Measurements from ENCODE around the gene SOS2. TPM values are rescaled to one million over a fixed set of nuclear protein-coding genes. Genes with fewer than 3 reads are reported as not detected.

Gene SOS2
- total and polyA plus RNA-seq, 2 of the 4 experiments (the other 2 are of a cell fraction): 6.3 to 10.9 TPM

GRCh38 chr14:50116181-50116956 lies 115.0 kb downstream of the SOS2 start, which contains the start of gene VCPKMT (continued):
- TF ChIP-seq SMC3 (IDR thresholded peaks at IDR 0.05; ENCODE audit: low read depth, low read length) (no peak), BHLHE40 (IDR thresholded peaks at IDR 0.05; ENCODE audit: low read depth, low read length) (no peak)

DNA sequence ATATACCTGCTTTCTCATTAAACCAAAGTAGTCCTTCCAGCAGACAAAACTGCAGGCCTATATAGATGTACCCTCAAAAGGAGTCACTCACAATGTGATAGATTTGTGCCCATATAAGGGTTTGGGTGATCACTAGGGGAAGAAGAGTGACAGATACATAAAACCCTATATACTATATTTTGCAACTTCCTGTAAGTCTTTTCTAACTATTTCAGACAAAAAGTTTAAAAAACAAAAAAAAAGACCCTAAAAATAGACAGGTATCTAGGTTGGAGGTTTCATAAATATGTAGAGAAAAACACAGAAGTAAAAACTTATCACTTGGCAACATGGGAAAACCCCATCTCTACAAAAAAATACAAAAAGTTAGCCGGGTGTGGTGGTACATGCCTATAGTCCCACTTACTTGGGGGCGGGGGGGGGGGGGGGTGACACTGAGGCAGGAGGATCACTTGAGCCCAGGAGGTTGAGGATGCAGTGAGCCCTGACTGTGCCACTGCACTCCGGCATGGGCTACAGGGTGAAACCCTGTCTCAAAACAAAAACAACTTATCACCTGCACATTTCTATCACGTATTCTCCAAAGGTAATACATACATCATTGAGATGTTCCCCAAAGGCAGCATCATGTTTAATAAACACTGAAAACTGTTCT lies 117.9 kb downstream of the SOS2 start:
- ChIA-PET CTCF (no interaction called here), POLR2A (ENCODE audit: unreplicated experiment) (no interaction called here)
- no peak overlapping the region for H3K9ac ChIP-seq (ENCODE audit: low read depth, low read length)
- no TSS peak for BruUV-seq (replicated peaks)
- dilution Hi-C loops (cut with HindIII; ENCODE audit: low sequenced_read_pairs, unreplicated experiment) (no loop called here), intact Hi-C loops (cut with micrococcal nuclease) (no loop called here), in situ Hi-C loops (cut with MboI; ENCODE audit: low sequenced_read_pairs) (no loop called here)
- no peaks in the 10 kb centered on the region for H3K9me3 ChIP-seq (ENCODE audit: control insufficient read depth, insufficient read depth, low read length)
- no peak overlapping the region for H3K23ac ChIP-seq (ENCODE audit: low read depth, low read length)
- DNase-seq (no peak), ATAC-seq (ENCODE audit: low read depth) (no peak)
- H2BK20ac ChIP-seq (ENCODE audit: low read depth, low read length): no peak overlapping the region
- no peak overlapping the region for H2AK5ac ChIP-seq (ENCODE audit: low read depth, low read length)
- 100% methylated on average over 1 of the region's 4 CpGs; no CpG with 5 or more reads in 1 of the 2 experiments for whole genome bisulfite sequencing, 2 experiments (ENCODE audit: extremely low coverage in 2 of 2, insufficient read length in 1 of 2)
- H3K18ac ChIP-seq (ENCODE audit: low read depth, low read length): no peak overlapping the region
- no peaks in the 10 kb centered on the region; the same call in 1 of the 2 replicates for H3K9me1 ChIP-seq (ENCODE audit: insufficient read depth, low read length)
- no peaks in the 10 kb centered on the region for H3K4me1 ChIP-seq (ENCODE audit: control insufficient read depth, insufficient read depth, low read length)
- H3K56ac ChIP-seq (ENCODE audit: extremely low read depth, insufficient read depth, low read length): no peak overlapping the region
- peaks cover 6% of the 10 kb centered on the region; the same call in 1 of the 2 replicates for H4K20me1 ChIP-seq (ENCODE audit: insufficient read depth, low read length)
- H2AFZ ChIP-seq (replicated peaks; ENCODE audit: low read length, poor library complexity): no peak overlapping the region
- H3K4me2 ChIP-seq (ENCODE audit: low read depth, low read length): no peak overlapping the region
- no peak overlapping the region for H2BK120ac ChIP-seq (ENCODE audit: low read depth, low read length)
- peaks cover 15 to 34% of the 10 kb centered on the region in 2 experiments; a peak in 3 of 4 replicates for H3K79me1 ChIP-seq (ENCODE audit: low read depth in 1 of 2, low read length in 2 of 2)
- H2BK5ac ChIP-seq (ENCODE audit: low read depth, low read length, poor library complexity, severe bottlenecking): no peak overlapping the region
- H3K4me3 ChIP-seq (ENCODE audit: insufficient read depth, low read depth, low read length): no peak overlapping the region
- H3K36me3 ChIP-seq (ENCODE audit: control insufficient read depth, insufficient read depth, low read length): peaks cover 25% of the 10 kb centered on the region
- H3K4ac ChIP-seq (ENCODE audit: low read depth, low read length): no peak overlapping the region
- no peak overlapping the region for H4K8ac ChIP-seq (ENCODE audit: low read depth in 2 of 2, low read length in 2 of 2)
- no peak overlapping the region for H4K91ac ChIP-seq (ENCODE audit: insufficient read depth, low read depth, low read length)
- no peaks in the 10 kb centered on the region for H3K27me3 ChIP-seq (ENCODE audit: control insufficient read depth, insufficient read depth, low read length)
- no peak overlapping the region for H4K5ac ChIP-seq (ENCODE audit: low read depth, low read length)
- H2BK15ac ChIP-seq (ENCODE audit: low read depth, low read length): no peak overlapping the region
- H3K27ac ChIP-seq (ENCODE audit: insufficient read depth, low read length): no peak overlapping the region
- H2AK9ac ChIP-seq (replicated peaks; ENCODE audit: low read depth, low read length, poor library complexity): no peak overlapping the region
- no peak overlapping the region for H3K14ac ChIP-seq (replicated peaks; ENCODE audit: low read depth, low read length)
- no peak for TF ChIP-seq NFE2L2 (IDR thresholded peaks at IDR 0.05; ENCODE audit: low read depth, low read length)
- TF ChIP-seq MAFK (IDR thresholded peaks at IDR 0.05; ENCODE audit: low read depth, low read length): no peak
- TF ChIP-seq RFX5 (IDR thresholded peaks at IDR 0.05; ENCODE audit: low read depth, low read length): no peak
- no peak for TF ChIP-seq SMC3 (IDR thresholded peaks at IDR 0.05; ENCODE audit: low read depth, low read length)
- TF ChIP-seq MXI1 (IDR thresholded peaks at IDR 0.05; ENCODE audit: borderline replicate concordance, low read depth, low read length): no peak
- no peak for TF ChIP-seq CEBPB (IDR thresholded peaks at IDR 0.05; ENCODE audit: low read depth, low read length)
- no peak for TF ChIP-seq BHLHE40 (IDR thresholded peaks at IDR 0.05; ENCODE audit: low read depth, low read length)
- no peak for TF ChIP-seq MAZ (IDR thresholded peaks at IDR 0.05; ENCODE audit: borderline replicate concordance, low read depth, low read length)
- no peak for TF ChIP-seq RAD21 (IDR thresholded peaks at IDR 0.05; ENCODE audit: low read length)
- TF ChIP-seq, protein P1, sequence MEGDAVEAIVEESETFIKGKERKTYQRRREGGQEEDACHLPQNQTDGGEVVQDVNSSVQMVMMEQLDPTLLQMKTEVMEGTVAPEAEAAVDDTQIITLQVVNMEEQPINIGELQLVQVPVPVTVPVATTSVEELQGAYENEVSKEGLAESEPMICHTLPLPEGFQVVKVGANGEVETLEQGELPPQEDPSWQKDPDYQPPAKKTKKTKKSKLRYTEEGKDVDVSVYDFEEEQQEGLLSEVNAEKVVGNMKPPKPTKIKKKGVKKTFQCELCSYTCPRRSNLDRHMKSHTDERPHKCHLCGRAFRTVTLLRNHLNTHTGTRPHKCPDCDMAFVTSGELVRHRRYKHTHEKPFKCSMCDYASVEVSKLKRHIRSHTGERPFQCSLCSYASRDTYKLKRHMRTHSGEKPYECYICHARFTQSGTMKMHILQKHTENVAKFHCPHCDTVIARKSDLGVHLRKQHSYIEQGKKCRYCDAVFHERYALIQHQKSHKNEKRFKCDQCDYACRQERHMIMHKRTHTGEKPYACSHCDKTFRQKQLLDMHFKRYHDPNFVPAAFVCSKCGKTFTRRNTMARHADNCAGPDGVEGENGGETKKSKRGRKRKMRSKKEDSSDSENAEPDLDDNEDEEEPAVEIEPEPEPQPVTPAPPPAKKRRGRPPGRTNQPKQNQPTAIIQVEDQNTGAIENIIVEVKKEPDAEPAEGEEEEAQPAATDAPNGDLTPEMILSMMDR (conservative IDR thresholded peaks at IDR 0.05; ENCODE audit: low read depth, low read length): no peak
- no peak for TF ChIP-seq CHD1 (IDR thresholded peaks at IDR 0.05; ENCODE audit: low read depth, low read length)
- no peak for TF ChIP-seq RCOR1 (IDR thresholded peaks at IDR 0.05; ENCODE audit: insufficient replicate concordance, low read length)
- no peak for TF ChIP-seq USF2 (IDR thresholded peaks at IDR 0.05; ENCODE audit: low read depth, low read length)
